Liver (tissue), 3 donors: ENCODE measurements around the gene ACOXL.

Source experiments
- ATF3 ChIP-seq: IDR thresholded peaks from 2 replicates; pipeline ENCODE4 v1.6.1; 2016; ENCODE audit warnings: antibody characterized with exemption
- CTCF ChIP-seq: fragments of 150-350 bp; IDR thresholded peaks from 2 replicates; pipeline ENCODE4 v1.5.1; 2017; ENCODE audit warnings: improper control_type of control experiment, low read depth, low read length; ENCODE audit not compliant: missing input control
- EGR1 ChIP-seq, 2 donors: IDR thresholded peaks; 2 replicates each; pipeline ENCODE4 v1.6.1; 2016 to 2018; ENCODE audit warnings: antibody characterized with exemption in 2 of 2, low read depth in 2 of 2
- MAX ChIP-seq: IDR thresholded peaks from 2 replicates; pipeline ENCODE4 v1.6.1; 2016; ENCODE audit warnings: antibody characterized with exemption
- RAD21 ChIP-seq, 2 donors: IDR thresholded peaks; 2 replicates each; pipeline ENCODE4 v1.6.1; 2016; ENCODE audit warnings: antibody characterized with exemption in 2 of 2, mild to moderate bottlenecking in 2 of 2
- SP1 ChIP-seq: IDR thresholded peaks from 2 replicates; pipeline ENCODE4 v1.6.1; 2018; ENCODE audit warnings: antibody characterized with exemption, mild to moderate bottlenecking
- TAF1 ChIP-seq: conservative IDR thresholded peaks from 2 replicates; pipeline ENCODE4 v1.6.1; 2016; ENCODE audit warnings: antibody characterized with exemption, mild to moderate bottlenecking
- YY1 ChIP-seq: IDR thresholded peaks from 2 replicates; pipeline ENCODE4 v1.6.1; 2016; ENCODE audit warnings: antibody characterized with exemption, mild to moderate bottlenecking
- ZBTB33 ChIP-seq: IDR thresholded peaks from 2 replicates; pipeline ENCODE4 v1.6.1; 2016; ENCODE audit warnings: antibody characterized with exemption
- donor health status: healthy.
- donor health status: healthy.

GRCh38 chr2:110847651-110848050 is 115.3 kb downstream of the ACOXL start:
- TF ChIP-seq CTCF (no peak), ATF3 (no peak), ZBTB33 (no peak), YY1 (no peak), RAD21 (IDR thresholded peaks at IDR 0.05) (no peak), SP1 (no peak), MAX (no peak), TAF1 (no peak), EGR1 (IDR thresholded peaks at IDR 0.05; ENCODE audit: low read depth in 2 of 2) (no peak)
